ENCODE measurements around the gene RPE65.

- TF ChIP-seq CTCF (IDR thresholded peaks at IDR 0.05) (no peak), POLR2A (IDR thresholded peaks at IDR 0.05) (no peak)
Measured at GRCh38 chr1:68473060-68473459, 23.3 kb upstream of the RPE65 start.
